ENCODE measurements around the gene MB.
"Not testable (repeated sequence)": the region's sequence is repeated elsewhere in the genome, so short reads cannot be mapped to it uniquely, and the experiment has no call there.

Gene MB

DNA sequence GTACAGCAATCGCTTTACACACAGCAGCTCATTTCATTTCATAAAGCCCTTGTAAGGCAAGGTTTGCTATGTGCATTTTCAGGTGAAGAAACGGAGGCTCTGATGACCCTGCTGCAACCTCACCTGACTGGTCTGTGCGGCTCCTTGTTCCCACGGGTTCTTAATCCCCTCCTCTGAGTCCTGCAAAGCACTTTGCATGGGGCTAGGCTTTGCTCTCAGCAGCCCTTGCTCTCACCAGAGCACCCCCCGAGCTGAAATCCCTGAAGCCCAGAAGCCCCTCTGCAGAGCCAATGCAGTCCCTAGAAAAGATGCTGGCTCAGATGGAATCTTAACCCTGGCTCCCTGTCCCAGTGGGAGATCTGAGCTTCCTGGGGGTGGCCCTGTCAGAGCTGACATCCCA is 20.1 kb upstream of the MB start:
- FAIRE-seq, result no peak

DNA sequence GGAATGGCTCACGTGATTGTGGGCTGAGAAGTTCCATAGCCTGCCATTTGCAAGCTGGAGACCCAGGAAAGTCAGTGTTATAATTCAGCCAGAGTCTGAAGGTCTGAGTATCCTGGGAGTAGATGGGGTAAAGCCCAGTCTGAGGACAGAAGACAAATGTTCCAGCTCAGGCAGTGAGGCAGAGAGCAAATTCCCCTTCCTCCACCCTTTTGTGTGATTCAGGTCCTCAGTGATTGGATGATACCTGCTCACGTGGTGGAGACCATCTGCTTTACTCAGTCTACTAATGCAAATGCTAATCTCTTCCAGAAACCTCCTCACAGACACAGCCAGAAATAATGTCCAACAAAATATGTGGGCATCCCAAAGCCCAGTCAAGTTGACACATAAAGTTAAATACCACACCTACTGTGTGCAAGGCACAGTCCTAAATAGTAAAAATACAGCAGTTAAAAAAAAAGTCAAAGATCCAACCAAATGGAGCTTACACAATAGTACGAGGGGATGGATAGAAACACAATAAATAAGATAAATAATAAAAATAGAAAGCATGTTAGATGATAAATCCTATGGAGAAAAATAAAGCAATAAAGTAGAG is 17.9 kb upstream of the MB start:
- FAIRE-seq, result no peak

GRCh38 chr22:35634015-35634414 is 16.9 kb upstream of the MB start:
- FAIRE-seq, result no peak

- no peak for FAIRE-seq
These were observed 16.4 kb upstream of the MB start for GRCh38 chr22:35633520-35633919.

- no peak for FAIRE-seq
These were observed 15.8 kb upstream of the MB start for GRCh38 chr22:35632935-35633334.

GRCh38 chr22:35631597-35631996 is 14.5 kb upstream of the MB start:
- no peak for FAIRE-seq

GRCh38 chr22:35630891-35631290 is 13.8 kb upstream of the MB start:
- FAIRE-seq, result no peak

DNA sequence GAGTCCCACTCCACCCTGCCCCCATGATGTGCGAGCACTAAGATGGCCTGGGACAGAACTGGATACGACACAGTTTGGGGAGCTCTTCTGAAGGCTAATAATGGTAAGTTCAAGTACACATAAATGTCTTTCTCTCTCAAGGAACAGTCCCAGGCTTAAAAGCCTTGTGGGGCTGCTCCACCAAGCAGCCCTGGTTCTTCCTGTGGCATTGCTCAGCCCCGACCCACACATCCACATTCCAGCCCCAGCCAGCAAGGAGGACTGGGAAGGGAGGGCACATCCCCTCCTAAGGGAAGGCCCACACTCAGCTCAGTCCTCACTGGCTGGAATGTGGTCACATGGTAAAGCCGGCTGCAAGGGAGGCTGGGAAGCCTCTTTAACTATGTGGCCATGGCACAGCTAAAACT is 13.3 kb upstream of the MB start:
- FAIRE-seq, result no peak

- no peak for FAIRE-seq
These were observed 12.5 kb upstream of the MB start for GRCh38 chr22:35629406-35630216.

DNA sequence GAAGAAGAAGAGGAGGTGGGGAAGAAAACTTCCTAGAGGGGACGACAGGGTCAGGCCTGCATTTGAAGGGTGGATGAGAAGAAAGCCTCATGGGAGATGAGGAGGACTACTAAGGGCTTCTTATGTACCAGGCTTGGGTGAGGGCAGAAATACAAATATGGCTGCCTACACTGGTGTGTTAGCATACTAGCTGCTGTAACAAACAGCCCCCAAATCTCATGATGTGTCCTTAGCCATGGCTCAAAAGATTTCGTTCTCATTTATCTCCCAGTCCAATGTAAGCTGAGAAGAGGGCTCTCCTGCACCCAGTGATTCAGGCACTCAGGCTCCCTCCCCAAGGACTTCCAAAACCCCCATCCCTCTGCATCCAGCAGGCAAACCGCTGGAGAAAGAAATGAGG is 11.6 kb upstream of the MB start:
- FAIRE-seq, result no peak

DNA sequence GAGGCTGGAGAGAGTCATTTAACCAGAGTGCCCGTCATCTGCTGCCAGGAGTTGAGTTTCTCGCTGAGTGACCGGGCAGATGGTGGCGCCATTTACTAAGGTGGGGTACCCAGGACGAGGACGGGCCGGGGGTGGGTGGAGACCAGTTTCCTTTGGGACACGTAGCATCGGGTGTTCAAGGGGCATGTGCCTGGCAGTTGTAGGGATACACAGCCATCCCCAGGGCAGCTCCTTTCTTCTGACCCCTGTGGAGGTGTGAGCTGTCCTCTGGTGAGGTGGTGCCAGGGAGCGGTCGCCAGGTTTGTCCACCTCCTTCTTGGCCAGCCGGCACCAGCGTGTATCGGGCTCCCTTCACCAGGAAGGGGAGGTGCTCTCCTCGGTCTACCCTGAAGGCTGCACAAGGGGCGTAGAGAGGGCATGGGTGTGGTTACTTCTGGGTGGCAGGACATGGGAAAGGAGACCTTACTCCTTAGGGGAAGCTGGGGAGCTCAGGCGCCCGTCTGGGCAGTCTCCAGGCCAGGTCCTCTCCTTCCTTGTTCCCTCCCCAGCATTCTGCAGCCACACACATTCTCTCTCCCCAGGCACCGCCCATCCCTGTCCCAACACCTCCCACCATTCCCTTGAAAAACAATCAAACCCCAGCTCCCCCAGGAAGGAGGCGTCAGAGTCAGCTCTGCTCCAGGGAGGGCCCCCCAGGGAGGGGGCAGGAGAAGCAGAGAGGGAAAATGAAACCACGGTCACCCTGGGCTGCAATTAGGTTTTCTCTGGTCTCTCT is 10.3 kb upstream of the MB start:
- FAIRE-seq, result no peak

DNA sequence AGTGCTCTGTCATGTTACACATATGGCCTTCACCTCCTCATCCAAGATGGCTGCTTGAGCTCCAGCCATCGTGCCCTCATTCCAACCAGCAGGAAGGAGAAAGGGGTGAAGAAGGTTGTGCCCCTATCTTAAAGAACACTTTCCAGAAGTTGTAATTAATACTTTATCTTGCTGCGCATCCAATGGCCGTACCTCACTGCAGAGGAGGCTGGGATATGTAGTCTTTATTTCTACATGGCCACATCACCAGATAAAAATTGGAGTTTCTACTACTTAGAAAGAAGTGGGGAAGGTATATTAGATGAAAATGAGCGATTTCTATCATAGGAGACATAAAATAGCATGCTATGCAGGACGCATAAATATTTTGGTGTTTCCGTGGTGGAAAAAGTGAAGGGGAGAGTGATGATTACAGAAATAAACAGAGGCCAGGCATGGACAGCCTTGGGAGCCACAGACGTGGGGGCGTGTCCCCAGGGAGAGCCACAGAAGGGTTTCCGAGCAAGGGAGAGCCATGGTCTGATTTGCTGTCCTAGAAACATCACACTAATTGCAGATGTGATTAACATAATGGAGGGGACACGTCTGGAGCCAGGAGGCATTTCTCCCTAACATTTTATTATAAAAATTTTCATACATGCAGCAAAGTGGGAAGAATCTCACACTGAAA is 8.8 kb upstream of the MB start:
- FAIRE-seq, result no peak

- FAIRE-seq, result no peak
These were observed 7.4 kb upstream of the MB start for GRCh38 chr22:35624547-35624946.

DNA sequence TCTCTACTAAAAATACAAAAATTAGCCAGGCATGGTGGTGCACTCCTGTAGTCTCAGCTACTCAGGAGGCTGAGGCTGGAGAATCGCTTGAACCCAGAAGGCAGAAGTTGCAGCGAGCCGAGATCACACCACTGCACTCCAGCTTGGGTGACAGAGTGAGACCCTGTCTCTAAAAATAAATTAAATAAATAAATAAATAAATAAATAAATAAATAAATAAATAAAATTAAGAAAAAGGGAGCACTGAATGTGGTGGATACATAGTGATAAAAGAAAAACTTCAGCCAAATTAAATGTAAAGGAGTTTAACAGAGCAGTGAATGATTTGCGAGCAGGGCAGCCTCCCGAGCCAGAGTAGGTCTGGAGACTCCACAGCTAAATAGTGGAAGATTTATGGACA is 6.8 kb upstream of the MB start:
- FAIRE-seq, result not testable (repeated sequence)

DNA sequence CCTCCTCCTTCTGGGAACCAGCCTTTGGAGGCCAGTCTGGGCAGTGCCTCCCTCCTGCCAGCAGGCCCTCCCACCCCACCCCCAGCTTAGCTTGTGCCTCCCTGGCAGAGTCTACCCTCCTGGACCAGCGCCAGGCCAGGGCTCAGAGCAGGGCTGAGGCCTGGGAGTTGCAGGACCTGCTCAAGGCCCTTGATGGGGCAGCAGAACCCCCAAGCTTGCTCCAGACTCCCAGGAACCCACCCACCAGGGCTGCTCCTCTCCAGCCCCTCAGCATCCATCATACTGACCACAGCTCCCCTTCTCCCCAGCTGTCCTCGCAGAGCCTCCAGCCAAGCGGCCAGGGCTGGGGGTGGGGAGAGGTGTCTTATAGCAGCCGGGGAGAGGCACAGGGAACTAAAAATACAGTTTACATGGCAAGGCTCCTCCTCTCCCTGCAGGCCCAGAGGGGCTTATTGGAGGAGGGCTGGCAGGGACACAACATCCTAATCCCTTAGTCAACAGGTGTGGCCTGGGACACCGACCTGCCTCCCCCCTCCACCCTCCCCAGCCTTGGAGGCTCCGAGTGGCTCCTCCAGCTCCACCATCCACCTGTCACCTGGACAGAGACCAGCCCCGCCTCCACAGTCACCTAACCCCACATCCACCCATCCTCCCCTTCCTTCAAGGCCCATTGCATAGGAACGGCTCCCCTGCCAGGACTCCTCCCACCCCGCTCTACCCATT is 5.2 kb upstream of the MB start:
- no peak for FAIRE-seq

DNA sequence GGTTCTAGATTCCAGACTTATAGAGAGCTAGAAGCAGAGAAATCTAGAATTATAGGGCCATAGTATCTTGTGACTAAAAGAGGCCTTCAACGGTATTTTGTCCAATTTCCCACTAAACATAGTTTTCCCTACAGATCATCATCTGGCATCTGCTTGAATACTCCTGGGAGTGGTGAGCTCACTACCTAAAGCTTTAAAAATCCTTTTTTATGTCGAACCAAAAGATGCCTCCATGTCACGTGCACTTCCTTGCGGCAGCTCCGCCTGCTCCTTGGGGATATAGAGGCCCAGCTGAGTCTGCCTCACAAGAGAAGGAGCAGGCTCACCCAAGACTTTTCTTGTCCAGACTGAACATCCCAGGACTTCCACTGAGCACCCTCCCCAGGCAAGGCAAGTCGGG is 4.3 kb upstream of the MB start:
- FAIRE-seq, result no peak

DNA sequence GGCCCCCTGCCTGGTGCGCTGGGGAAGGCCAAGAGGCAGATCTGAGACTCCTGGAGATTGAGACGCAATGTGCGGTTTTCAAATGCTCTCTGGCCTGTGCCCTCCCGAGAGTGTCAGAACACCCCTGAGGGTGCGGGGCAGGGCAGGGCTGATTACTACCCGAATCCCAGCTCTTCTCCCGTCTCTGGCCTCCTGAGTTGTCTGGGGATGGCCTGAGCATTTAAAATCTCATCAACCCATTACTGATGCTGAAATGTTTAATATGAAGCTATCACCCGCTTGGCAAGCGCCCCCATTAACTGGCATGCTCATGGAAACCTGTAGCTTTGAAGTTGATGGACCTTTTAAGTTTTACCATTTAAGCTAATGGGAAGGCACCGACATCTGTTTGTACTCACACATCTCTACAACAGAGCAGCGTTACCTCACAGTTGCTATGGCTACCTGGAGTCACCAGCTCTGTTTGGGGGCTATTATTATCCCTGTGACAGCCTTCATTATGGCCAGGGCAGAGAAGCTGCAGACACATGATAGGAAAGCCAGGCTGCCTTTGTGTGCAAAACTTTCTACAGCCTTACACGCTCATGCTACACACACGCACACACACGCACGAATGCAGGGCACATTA is 3.6 kb upstream of the MB start:
- no peak for FAIRE-seq

DNA sequence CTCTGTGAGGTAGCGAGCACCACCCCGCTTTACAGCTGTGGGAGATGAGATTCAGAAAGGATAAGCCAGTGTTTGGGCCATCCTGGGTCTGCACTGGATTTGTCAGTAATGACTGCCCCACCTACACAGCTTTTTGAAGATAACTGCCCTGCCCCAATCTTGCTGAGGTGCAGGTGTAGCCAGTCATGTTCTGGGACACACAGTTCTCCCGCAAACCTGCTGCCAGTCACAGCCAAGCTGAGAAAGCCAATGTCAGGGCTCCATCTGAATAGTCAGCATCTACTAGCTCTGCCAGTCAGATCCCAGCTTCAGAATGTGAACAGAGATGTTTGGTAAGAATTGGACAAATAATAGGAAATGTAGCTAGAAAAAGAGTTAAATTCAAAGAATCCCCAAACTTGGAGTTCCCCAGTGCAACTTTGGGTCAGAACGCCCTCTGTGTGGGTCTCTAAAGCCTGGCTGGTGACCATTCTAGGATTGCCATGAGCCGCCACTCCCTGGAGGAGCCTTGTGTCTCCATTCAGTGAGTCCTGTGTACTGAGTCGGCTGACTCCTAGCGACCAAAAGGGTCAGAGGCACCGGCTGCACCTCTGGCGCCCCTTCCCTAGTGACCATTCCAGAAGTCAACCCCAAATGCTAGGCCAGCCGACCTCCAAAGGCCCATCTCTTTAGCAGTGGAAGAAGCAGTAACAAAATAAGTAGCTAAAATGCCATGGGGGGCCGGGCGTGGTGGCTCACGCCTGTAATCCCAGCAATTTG is 2.4 kb upstream of the MB start:
- no peak for FAIRE-seq

GRCh38 chr22:35618427-35619223 is 1.5 kb upstream of the MB start:
- FAIRE-seq, result no peak

GRCh38 chr22:35616043-35616442 is 1.1 kb downstream of the MB start:
- no peak for FAIRE-seq

DNA sequence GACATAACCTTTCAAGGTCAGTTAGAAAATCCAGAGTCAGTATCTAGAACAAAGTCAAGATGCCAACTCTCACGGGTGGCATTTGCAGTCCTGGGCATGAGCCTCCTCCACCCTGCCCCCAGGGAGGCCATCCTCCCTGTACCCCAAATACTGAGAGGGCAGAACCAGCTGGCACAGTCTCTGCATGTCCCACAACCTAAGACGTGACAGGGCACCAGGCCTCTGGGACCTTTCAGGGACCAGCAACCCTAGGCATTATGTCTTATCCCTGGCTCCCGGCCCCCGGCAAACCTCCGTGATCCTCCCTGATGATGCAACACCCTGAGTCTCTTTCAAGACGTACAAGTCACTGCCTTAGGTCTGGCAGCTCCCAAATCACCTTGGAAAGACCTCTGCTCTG is 2.0 kb downstream of the MB start:
- FAIRE-seq, result no peak

Measured in TTC549 (cell line).